Femur (tissue), 1 donor: Measurements from ENCODE around the gene TOMM20L.

Experiments used
- DNase-seq: peaks from one replicate; pipeline ENCODE4 v3.0.0-alpha.2; 2017

TOMM20L gene

DNA sequence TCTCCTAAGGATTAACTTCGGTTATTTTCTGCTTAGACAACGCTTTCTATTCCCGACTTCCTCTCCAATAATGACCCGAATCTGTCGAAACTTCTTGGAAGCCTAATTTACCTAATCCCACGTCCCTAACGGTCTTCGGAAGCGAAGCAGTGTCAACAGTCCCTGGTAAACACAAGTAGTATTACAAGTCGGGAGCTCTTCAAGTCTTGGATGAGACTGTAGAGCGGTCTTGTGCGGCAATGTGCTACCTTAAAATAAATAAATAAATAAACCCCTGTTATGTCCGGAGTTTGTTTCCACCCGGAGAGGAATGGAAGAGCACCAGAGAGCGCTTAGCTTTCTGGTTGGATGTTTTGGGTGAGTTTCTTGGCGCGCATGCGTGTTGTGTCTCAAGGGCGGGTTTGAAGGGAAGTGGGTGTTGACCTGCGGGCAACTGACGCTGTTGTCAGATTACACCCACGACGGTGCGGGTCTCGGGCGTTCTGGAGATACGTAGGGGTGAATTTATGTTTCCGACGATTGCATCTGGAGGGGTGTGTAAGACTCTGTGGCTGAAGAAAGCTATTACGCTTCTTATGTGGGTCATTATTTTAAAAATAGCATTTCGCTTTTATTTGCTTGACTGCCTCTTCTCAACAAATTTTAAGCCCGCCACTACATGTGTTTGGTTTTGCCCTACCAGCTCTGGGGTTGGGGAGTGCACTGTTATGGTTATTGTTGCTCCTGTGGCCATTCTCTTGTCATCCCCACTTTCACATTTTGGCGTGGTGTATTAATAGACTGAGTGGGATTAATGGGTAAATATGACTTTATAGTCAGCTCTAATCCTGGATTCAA is 31.8 kb downstream of the TOMM20L start, which contains the start of the genes KIAA0586 and TIMM9:
KIAA0586 (plus strand) TSS at position 439 of the 837 bp plus-strand sequence. CDS start 546 bp downstream, outside the sequence.
TIMM9 (minus strand) TSS at position 251 of the 837 bp plus-strand sequence. CDS start 15,586 bp downstream, outside the sequence.
- DNase-seq, result peak; percentile 98

DNA sequence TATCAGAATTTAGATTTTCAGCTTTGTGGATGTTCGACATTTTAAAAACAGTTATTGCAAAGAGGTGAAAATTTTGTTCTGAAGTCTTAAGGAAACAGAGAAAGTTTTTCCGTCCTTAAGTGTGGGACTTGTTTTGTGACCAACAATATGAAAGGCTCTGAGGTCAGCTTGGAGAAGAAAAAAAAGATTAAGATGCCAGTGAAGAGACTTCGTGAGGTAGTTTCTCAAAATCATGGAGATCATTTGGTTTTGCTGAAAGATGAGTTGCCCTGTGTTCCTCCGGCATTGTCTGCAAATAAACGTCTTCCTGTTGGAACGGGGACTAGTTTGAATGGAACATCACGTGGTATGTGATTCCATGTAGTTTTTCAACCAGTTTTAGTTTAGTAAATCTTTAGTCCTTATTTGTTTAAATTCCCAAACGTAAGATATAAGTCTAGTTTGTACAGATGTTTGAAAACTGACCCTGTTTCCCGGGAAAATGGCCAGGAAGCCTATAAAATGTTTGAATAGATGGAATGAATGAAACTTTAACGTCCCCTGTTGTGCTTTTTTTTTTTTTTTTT is 32.5 kb downstream of the TOMM20L start:
- DNase-seq, result peak; percentile 41

GRCh38 chr14:58430156-58430555 is 34.4 kb downstream of the TOMM20L start:
- no peak for DNase-seq

GRCh38 chr14:58439476-58439875 is 43.7 kb downstream of the TOMM20L start:
- no peak for DNase-seq

GRCh38 chr14:58444627-58445026 is 48.9 kb downstream of the TOMM20L start:
- no peak for DNase-seq

DNA sequence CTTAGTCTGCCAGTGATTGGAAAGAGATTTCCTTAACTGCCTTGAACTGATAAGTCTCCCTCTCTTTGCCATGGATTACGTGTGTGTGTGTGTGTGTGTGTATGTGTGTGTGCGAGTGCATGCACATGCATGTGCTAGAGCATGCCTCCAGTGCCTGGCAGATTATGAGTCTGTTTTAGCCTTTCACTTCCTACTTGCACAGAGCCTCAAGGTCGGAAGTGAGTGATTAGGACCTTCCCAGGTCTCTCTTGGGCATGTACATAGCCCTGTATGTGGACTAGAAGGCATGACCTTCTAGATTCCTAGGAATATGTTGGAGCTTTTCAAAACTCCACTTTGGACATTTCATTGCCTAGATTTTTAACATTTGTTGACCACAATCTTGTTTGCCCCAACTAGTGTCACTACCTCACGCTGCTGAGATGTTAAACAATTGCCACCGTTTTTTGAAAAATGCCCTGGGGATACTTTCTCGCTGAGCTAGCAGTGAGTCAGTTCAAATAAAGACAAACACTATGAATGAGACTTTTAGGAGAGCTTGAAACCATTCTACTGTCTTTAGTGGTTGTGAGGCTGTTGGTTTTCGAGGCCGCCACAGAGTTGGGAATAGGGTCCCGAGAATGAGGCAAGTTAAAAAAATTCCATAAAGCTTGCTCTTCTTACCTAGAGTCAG is 60.0 kb downstream of the TOMM20L start:
- DNase-seq, result no peak
